GM19238 (cell line): Measurements from ENCODE around the gene COA4.

Source experiments
- DNase-seq: peaks from one replicate; pipeline ENCODE4 v3.0.0; 2011; ENCODE audit warnings: low spot score; ENCODE audit not compliant: insufficient read length

Gene COA4

GRCh38 chr11:73866095-73866579 lies 10.5 kb downstream of the COA4 start:
- DNase-seq = no peak

- DNase-seq = no peak
Measured at GRCh38 chr11:73862986-73863385, 13.7 kb downstream of the COA4 start.

- DNase-seq = no peak
Measured at GRCh38 chr11:73860202-73860601, 16.4 kb downstream of the COA4 start.

- DNase-seq = no peak
Measured at GRCh38 chr11:73859671-73860070, 17.0 kb downstream of the COA4 start.

GRCh38 chr11:73856031-73856567 lies 20.5 kb downstream of the COA4 start:
- DNase-seq = no peak

- DNase-seq = no peak
Measured at GRCh38 chr11:73854680-73855079, 22.0 kb downstream of the COA4 start.

GRCh38 chr11:73852049-73852448 lies 24.6 kb downstream of the COA4 start:
- DNase-seq = no peak

- no peak for DNase-seq
Measured at GRCh38 chr11:73851046-73851764, 25.4 kb downstream of the COA4 start.

- DNase-seq = no peak
Measured at GRCh38 chr11:73839123-73839457, 37.6 kb downstream of the COA4 start.

GRCh38 chr11:73838443-73839122 lies 38.1 kb downstream of the COA4 start:
- DNase-seq = no peak

- DNase-seq = no peak
Measured at GRCh38 chr11:73833067-73833466, 43.6 kb downstream of the COA4 start.

- no peak for DNase-seq
Measured at GRCh38 chr11:73830261-73830660, 46.4 kb downstream of the COA4 start.
